ENCODE results near the gene CCDC89. TPM values are rescaled to one million over a fixed set of nuclear protein-coding genes. Genes with fewer than 3 reads are reported as not detected.
A peak's percentile ranks its signal among the peaks of the same experiment; 100 is the strongest.

Gene CCDC89
- total and polyA plus RNA-seq, 2 of the 4 experiments (the other 2 are of a cell fraction), result 4.0 to 7.9 TPM

DNA sequence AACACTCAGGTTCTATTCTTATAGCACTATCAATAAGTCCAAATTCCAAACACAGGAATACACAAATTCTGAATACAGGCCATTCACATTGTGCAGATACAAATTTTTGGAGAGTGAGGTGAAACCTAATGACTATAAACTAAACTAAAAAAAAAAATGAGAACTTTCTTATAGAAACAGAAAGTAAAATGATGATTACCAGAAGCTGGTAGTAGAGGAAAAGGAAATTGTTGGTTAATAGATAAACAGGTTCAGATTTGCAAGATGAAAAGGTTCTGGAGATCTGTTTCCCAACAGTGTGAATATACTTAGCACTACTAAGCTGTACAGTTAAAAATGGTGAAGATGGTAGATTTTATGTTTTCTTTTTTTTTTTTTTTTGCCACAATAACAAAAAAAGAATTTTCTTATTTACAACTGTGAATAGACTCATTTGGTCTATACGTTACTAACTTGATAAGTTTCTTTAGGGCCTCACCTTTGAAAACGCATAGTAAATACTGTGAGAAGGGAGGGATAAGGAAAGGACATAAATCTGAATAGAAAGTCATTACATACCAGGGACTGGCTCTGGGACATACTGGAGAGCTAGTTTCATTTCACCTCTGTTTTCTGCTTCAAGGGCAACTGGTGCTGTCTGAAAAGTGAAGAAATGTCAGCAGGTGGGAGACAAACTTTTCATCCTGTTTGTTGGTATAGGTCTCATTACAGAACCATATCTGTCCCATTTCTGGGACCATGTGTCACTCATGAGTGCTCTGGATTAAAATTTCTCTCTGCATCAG, 14.2 kb upstream of the CCDC89 start:
- no CpG with 5 or more reads among the region's 2 CpGs for WGBS, 2 experiments (ENCODE audit: extremely low coverage in 2 of 2, insufficient read length in 1 of 2)
- in situ Hi-C loops (cut with MboI; ENCODE audit: low sequenced_read_pairs), result loop anchor here (25.0 kb wide), 1 partner anchor 587 kb away; no protein-coding TSS in a partner anchor

More for the DNA sequence above, 14.2 kb upstream of the CCDC89 start:
- dilution Hi-C loops (cut with HindIII; ENCODE audit: low sequenced_read_pairs, unreplicated experiment), result no loop called here
- ChIA-PET POLR2A (ENCODE audit: unreplicated experiment) (no interaction called here), CTCF (interaction anchor here (0.6 to 1.0 kb wide), 2 partner anchors 26 to 105 kb away, joined by 3 to 6 read pairs; no protein-coding TSS in a partner anchor)
- Histone ChIP-seq H2BK120ac (ENCODE audit: low read depth, low read length) (no peak overlapping the region), H3K4me3 (ENCODE audit: insufficient read depth, low read depth, low read length) (no peak overlapping the region), H2AK9ac (replicated peaks; ENCODE audit: low read depth, low read length, poor library complexity) (no peak overlapping the region), H3K79me1 (ENCODE audit: low read depth in 1 of 2, low read length in 2 of 2) (0 out of 4 replicates have a peak, but pooled peaks cover 0 to 3% of the 10 kb centered on the region in 2 experiments), H3K4ac (ENCODE audit: low read depth, low read length) (no peak overlapping the region), H2AK5ac (ENCODE audit: low read depth, low read length) (no peak overlapping the region), H3K14ac (replicated peaks; ENCODE audit: low read depth, low read length) (no peak overlapping the region), H3K27ac (ENCODE audit: insufficient read depth, low read length) (no peak overlapping the region), H4K8ac (ENCODE audit: low read depth in 2 of 2, low read length in 2 of 2) (no peak overlapping the region), H3K4me1 (ENCODE audit: control insufficient read depth, insufficient read depth, low read length) (no peaks in the 10 kb centered on the region), H3K56ac (ENCODE audit: extremely low read depth, insufficient read depth, low read length) (no peak overlapping the region), H3K18ac (ENCODE audit: low read depth, low read length) (no peak overlapping the region), H4K20me1 (ENCODE audit: insufficient read depth, low read length) (no peaks in the 10 kb centered on the region), H3K9me3 (ENCODE audit: control insufficient read depth, insufficient read depth, low read length) (no peaks in the 10 kb centered on the region), H2BK20ac (ENCODE audit: low read depth, low read length) (no peak overlapping the region), H3K9ac (ENCODE audit: low read depth, low read length) (no peak overlapping the region), H2AFZ (replicated peaks; ENCODE audit: low read length, poor library complexity) (no peak overlapping the region), H4K5ac (ENCODE audit: low read depth, low read length) (no peak overlapping the region), H3K36me3 (ENCODE audit: control insufficient read depth, insufficient read depth, low read length) (peaks cover 19% of the 10 kb centered on the region), H3K4me2 (ENCODE audit: low read depth, low read length) (no peak overlapping the region), H4K91ac (ENCODE audit: insufficient read depth, low read depth, low read length) (no peak overlapping the region), H2BK15ac (ENCODE audit: low read depth, low read length) (no peak overlapping the region), H3K23ac (ENCODE audit: low read depth, low read length) (peak overlapping the region; percentile 42; the same call in 1 of the 2 replicates), H3K27me3 (ENCODE audit: control insufficient read depth, insufficient read depth, low read length) (no peaks in the 10 kb centered on the region), H2BK5ac (ENCODE audit: low read depth, low read length, poor library complexity, severe bottlenecking) (no peak overlapping the region), H3K9me1 (ENCODE audit: insufficient read depth, low read length) (no peaks in the 10 kb centered on the region)
- DNase-seq, result no peak
- no peak for ATAC-seq (ENCODE audit: low read depth)
- intact Hi-C loops (cut with micrococcal nuclease), result no loop called here
- TF ChIP-seq MAZ (IDR thresholded peaks at IDR 0.05; ENCODE audit: borderline replicate concordance, low read depth, low read length), result no peak
- BruUV-seq (replicated peaks), result no TSS peak

All from IMR-90 (cell line).